Measurements from ENCODE around the gene OR11L1.

The OR11L1 gene

GRCh38 chr1:247857069-247857984 is 15.6 kb upstream of the OR11L1 start, which contains the start of gene TRIM58:
TSS of gene TRIM58 (plus strand) at chr1:247857187. CDS start at chr1:247857247, 60 bp downstream.
- no peak for DNase-seq (ENCODE audit: low read depth)
- no peak for TF ChIP-seq CTCF (IDR thresholded peaks at IDR 0.05; ENCODE audit: control insufficient read depth, extremely low read depth, insufficient read depth)
- no peak within 1 kb of the TSS for H3K4me3 ChIP-seq (ENCODE audit: low read depth, low read length)

GRCh38 chr1:247855911-247856310 is 14.2 kb upstream of the OR11L1 start:
- TF ChIP-seq CTCF (IDR thresholded peaks at IDR 0.05; ENCODE audit: control insufficient read depth, extremely low read depth, insufficient read depth), result no peak
- no peak overlapping the region for H3K4me3 ChIP-seq (ENCODE audit: low read depth, low read length)
- no peak for DNase-seq (ENCODE audit: low read depth)

- H3K4me3 ChIP-seq (ENCODE audit: low read depth, low read length), result no peak overlapping the region
- no peak for TF ChIP-seq CTCF (IDR thresholded peaks at IDR 0.05; ENCODE audit: control insufficient read depth, extremely low read depth, insufficient read depth)
- no peak for DNase-seq (ENCODE audit: low read depth)
Measured at GRCh38 chr1:247854899-247855545, 13.3 kb upstream of the OR11L1 start.

- TF ChIP-seq CTCF (IDR thresholded peaks at IDR 0.05; ENCODE audit: control insufficient read depth, extremely low read depth, insufficient read depth), result no peak
- DNase-seq (ENCODE audit: low read depth), result no peak
- no peak overlapping the region for H3K4me3 ChIP-seq (ENCODE audit: low read depth, low read length)
Measured at GRCh38 chr1:247849616-247850015, 7.9 kb upstream of the OR11L1 start.

GRCh38 chr1:247848346-247848745 is 6.7 kb upstream of the OR11L1 start:
- no peak for TF ChIP-seq CTCF (IDR thresholded peaks at IDR 0.05; ENCODE audit: control insufficient read depth, extremely low read depth, insufficient read depth)
- no peak for DNase-seq (ENCODE audit: low read depth)
- H3K4me3 ChIP-seq (ENCODE audit: low read depth, low read length), result no peak overlapping the region

GRCh38 chr1:247845693-247846017 is 4.0 kb upstream of the OR11L1 start:
- DNase-seq (ENCODE audit: low read depth), result no peak
- no peak overlapping the region for H3K4me3 ChIP-seq (ENCODE audit: low read depth, low read length)
- no peak for TF ChIP-seq CTCF (IDR thresholded peaks at IDR 0.05; ENCODE audit: control insufficient read depth, extremely low read depth, insufficient read depth)
